Stimulated activated CD8-positive, alpha-beta memory T cell treated with anti-CD3 and anti-CD28 coated beads, Interleukin-15, amount 100 ng/mL, for 24 hours (primary cell): Measurements from ENCODE around the gene ARHGEF28.

Experiments used
- DNase-seq: peaks from one replicate; pipeline ENCODE4 v3.0.0-alpha.2; 2020; ENCODE audit warnings: low read depth

Gene ARHGEF28

DNA sequence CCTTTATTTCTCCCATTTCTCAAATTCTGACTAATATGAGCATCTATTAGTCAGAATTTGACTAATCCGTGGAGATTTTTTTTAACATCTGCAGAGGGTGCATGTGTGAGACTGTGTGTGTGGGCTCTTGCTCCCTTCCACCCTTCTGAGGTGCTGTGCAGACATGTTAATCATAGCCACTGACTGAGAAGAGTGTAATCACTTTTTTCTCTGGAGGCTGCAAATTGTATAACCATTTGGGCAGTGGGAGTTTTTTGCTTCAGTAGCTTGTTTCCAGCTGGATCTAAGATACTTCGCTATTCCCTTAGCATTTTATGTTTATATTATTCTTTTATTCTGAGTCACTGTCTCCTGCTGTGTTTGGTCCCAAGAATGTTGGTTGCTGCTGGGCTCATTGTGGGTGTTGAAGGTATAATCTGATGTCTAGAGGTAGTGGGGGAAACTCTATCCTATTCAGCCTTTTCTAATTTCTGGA is 66.2 kb downstream of the ARHGEF28 start:
- no peak for DNase-seq

DNA sequence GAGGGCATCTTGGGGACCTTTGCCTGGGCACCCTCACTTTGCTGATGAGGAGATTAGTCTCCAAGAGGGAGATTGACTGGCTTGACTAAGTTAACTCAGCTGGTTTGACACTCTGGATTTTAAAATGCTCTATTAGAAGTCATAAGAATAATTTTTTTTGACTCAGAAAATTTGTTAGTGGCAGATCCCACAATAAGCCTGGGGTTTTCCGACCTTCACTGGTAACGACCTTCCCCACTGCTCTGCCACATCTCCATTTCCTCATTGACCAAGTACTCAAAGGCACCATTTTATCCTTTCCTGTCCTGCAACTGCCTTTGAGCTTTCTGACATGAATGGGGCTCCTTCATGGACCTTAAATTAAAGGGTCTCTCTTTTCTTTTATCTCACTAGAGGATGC is 67.0 kb downstream of the ARHGEF28 start:
- no peak for DNase-seq

DNA sequence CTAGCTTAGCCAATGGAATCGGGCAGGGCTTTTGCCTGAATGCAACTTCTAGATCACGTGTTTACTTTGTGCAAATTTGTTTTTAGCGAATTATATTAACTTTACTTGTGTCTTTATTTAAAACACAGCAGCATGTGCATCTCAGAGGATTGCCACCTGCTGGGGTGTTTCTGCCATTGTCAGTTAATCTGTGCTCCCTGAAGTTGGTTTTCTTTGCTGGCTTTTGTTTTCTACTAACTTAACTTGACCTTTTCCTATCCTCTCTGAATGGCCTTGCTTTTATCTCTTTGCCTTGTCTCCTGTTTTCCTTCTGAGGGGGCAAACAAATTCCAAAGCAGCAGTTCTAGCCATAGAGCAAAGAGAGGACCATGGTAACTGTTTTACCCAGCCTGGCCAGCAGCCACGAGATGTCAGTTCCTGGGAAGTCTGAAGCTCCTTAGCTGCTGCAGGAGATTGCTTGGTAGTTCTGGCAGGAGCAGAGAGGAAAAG is 67.6 kb downstream of the ARHGEF28 start:
- DNase-seq: no peak

DNA sequence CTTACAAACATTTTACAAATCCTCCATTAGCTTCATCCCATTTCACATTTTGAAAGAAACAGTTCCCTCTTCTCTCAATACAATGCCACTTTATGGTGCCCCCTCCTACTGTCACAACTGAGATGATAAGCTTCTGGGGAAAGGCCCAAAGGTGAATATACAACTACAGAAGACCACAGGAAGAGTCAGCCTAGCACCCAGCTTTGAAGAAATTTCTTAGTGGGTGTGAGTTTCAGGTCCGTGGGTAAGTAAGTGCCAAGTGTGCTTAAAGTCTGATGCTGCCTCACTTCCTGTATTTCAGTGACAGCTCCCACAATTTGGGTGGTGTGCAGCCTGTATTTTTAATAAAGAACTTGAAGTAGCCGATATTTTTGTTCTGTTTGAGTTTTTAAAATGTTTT is 68.1 kb downstream of the ARHGEF28 start:
- no peak for DNase-seq

- no peak for DNase-seq
These were observed 72.0 kb downstream of the ARHGEF28 start for GRCh38 chr5:73698011-73698410.

DNA sequence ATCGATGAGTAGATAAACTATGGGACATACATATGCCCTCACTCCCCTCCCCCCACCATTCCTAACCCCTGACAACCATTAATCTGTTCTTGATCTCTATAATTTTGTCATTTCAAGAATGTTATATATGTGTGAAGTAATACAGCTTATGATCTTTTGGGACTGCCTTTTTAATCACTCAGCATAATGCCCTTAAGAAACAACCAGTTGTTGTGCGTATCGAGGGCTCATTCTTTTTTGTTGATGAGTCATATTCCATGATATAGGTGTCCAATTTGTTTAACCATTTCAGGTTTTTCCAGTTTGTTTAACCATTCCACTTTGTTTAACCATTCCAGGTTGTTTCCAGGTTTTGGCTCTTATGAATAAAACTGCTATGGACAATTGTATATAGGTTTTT is 75.6 kb downstream of the ARHGEF28 start:
- no peak for DNase-seq

DNA sequence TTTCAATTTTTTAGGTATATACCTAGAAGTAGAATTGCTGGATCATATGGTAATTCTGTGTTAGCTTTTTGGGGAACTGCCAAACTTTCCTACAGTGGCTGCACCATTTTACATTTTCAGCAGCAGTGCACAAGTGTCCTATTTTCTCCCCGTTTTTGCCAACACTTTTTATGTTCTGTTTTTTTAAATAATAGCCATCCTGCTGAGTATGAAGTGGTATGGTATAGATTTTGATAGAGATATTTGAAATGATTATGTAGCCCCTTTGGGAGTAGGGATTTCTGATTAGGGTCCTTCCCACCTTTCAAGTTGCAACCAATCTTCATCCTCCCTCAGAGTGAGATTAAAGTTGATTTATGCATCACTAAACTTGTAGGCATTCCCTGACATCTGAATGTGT is 76.5 kb downstream of the ARHGEF28 start:
- no peak for DNase-seq

DNA sequence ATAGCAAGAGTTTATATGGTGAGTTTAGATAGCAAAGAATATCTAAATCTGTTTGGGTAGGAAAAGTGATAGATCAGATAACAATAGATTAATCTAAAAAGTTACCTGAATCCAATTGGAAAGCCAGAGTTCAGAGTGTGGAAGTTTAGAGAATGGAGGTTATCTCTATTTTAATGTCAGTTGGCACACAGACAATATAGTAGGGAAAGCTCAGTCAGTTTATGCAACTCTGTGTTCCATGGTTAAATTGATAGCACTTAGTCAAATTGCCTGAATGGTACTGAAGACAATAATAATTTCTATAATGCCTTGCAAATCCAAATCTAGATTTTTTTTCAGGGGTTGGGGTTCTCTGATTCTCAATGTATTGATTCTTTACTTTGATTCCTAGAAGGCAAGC is 77.0 kb downstream of the ARHGEF28 start:
- no peak for DNase-seq

DNA sequence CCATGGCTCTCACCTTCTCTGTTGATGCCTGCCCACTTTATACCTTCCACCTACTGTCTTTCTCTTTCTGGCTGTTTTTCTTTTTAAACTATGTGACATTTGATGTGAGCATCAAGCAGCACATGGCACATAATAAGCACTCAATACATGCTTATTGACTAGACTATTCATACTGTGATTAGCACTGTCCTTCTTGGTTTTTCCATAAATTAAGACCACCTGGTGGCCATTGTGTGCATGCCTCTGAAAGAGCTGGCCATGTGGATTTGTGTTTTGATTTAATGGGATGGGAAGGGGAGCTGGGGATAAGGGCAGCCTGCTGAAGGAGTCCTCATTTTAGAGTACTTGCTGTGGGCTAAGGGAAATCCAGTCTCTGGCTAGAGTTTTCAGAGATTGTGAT is 79.4 kb downstream of the ARHGEF28 start:
- no peak for DNase-seq

DNA sequence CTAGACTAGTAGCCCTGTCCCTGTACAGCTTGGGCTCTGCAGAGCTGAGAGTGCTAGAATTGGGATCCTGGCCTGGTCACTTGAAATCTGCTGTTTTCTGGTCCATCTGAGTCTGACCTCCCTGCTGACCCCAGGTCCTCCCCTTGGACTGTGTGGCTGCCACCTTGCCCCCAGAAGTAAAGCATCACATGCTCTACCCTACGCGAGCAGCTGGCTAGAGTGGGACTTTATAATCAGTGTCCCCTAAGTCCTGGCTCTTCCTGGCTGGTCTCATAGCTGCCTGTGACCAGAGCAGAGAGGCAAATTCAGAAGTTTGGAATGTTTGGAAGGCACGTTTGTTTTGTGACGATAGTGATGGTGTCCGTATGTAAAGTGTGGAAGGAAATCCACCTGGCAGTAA is 81.0 kb downstream of the ARHGEF28 start:
- no peak for DNase-seq

- DNase-seq: no peak
These were observed 83.6 kb downstream of the ARHGEF28 start for GRCh38 chr5:73709536-73710129.

DNA sequence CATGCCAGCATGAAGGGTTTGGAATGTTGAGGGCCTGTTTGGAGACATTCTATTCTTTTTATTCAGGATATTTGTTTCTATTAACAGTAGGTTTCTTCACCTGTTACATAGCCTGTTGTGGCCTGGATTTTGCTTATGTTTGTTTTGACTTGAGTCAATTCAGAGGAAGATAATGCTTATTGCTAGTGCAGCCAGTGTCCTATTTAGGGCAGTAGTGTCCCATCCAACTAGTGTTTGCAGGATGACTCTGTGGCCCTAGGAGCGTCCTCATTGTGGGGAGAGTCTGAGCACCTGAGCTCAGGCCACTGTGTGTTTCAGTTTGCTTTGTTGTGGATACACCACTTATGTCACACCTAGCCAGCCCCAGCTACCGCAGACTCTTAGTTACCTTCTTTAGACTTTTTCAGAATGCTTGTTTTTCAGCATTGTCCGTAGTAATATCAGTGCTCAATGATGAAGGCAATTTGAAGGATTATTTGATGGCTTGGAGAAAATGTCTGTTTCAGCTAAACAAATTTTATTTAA is 90.3 kb downstream of the ARHGEF28 start:
- no peak for DNase-seq

DNA sequence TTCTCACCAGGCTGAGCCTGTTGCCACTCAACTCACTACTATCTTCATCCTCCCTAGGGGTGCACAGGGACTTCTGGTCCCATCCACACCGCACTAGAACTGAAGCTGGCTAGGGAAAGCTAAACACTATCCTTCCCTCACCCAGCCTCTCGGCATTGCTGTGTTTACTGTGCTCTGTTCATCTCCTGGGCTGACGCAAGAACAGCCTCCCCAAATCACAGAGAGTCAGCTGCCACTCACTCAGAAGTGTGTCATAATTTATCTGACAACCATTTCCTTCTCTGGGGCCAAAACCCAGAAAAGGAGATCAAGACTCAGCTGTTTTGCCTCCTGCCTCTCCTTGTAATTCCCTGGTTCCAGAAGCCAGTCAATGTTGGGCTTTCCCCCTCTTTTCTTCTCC is 92.8 kb downstream of the ARHGEF28 start:
- no peak for DNase-seq

DNA sequence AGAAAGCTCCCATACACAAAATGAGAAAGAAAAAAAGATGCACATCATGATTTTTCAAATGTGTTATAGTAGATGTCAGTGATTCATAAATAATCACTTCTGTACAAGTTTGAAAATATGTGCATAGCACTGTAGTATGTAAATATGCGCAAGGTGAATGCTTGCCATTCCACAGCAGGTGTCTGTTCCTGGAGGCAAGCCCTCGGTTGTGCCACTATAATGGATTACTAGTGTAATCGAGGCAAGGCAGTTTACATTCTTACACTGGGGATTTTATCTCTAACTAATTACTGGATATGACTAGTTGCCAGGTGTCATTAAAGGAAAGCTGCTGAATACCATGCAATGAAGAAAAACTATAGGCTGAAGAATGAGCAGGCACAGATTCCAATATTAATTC is 93.6 kb downstream of the ARHGEF28 start:
- no peak for DNase-seq

- no peak for DNase-seq
These were observed 96.2 kb downstream of the ARHGEF28 start for GRCh38 chr5:73722231-73722630.

DNA sequence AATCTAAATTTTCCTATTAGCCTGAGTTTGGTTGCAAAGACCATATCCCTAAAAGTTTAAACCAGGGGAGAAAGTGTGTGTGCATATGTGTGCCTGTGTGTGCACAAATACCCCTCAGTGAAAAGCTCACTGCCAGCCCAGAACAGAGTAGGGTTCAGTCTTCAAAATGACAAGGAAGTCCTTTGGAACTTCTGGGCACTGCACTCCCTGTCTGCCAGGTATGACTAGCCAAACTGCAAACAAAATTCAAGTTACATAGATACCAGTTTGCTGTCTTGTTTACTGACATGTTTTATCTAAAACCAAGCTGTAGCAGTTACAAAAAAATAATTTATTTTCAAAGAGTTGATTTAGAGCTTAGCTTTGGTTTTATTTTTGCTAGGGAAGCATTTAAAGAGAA is 100.1 kb downstream of the ARHGEF28 start:
- DNase-seq: no peak

DNA sequence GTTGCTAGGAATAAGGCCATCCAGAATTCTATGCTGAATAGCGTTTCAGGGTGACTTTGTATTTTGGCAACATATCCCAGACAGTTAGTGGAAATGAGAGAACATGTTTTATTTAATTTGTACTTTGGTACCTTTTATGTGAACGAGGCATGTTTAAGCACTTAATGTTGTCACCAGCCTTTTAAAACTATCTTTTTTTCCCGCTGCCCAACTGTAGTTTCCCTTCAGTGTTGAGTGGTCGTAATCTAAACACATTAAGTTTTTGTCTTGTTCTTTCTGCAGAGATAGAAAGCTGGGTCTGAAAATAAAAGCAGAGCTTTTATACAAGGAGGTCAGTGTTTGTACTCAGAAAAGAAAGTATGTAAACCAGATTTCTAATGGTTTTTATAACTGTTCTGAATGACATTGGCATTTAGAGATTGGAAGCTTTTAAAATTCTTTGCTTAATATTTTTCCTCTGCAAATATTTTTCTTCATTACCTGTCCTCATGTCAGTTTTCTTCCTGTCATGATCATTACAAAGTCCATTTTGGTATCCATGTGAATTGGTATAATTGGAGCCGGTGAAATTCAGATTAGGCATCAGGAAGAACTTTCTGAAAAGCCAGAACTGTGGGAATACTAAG is 100.7 kb downstream of the ARHGEF28 start:
- DNase-seq: no peak

DNA sequence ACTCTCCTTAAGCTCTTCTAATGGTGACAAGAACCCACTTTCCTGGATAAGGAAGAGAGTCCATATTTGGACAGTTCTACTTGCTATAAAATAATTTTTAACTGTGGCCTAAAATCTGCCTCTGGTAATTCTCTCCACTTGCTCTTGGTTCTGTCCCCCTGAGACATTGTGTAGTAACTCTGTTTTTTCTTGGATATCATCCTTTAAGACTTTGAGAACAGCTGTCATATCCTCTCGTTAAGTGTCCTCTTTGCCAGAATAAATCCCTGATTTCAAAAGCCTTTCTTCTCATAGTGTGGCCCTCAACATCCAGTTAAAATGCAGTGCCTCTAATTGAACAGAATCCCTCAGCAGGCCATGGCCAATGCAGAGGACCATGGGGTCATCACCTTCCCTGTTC is 101.5 kb downstream of the ARHGEF28 start:
- DNase-seq: no peak

DNA sequence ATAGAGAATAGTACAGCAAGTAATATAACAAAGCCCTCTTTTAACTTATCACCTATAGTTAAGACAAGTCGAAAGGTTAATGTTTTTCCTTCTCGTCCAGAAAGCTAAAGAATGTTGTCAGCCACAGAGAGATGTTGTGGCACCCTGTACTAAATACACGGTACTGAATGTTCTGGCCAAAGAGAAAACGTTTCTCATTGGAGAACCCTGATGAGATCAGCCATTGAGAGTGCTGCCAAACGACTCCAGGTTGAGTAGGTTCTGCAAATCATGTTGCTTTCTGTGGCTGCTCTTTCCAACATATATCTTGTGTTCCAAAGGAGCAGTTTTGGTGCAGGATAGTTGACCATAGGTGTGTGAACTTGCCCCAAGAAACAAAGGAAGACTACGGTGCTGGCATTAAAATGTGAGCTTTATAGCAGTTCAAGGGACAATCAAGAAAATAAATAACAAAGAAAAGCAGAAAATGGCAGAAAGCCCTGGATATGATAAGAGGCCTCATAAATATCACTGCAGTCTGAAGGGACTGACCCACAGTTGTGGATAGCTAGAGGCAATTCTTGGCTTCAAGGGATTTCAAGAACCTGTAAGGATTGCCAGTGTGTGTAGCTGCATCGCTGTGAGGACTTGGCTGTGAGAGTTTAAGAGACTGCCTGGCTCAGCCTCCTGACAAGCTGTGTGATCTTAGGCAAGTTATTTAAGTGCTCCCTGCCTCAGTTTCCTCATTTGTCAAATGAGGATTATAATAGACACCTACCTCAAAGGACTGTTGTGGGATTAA is 102.7 kb downstream of the ARHGEF28 start:
- no peak for DNase-seq

GRCh38 chr5:73729329-73729728 is 103.3 kb downstream of the ARHGEF28 start:
- DNase-seq: no peak

DNA sequence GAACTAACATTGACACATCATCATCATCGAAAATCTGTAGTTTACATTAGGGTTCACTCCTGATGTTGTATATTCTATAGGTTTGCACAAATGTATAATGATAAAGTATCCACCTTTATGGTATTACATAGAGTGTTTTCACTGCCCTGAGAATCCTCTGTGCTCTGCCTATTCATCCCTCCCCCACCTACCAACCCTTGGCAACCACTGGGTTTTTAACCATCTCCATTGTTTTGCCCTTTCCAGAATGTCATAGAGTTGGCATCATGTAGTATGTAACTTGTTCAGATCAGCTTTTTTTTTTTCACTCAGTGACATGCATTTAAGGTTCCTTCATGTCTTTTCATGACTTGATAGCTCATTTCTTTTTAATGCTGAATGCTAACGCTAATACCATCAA is 106.0 kb downstream of the ARHGEF28 start:
- no peak for DNase-seq

DNA sequence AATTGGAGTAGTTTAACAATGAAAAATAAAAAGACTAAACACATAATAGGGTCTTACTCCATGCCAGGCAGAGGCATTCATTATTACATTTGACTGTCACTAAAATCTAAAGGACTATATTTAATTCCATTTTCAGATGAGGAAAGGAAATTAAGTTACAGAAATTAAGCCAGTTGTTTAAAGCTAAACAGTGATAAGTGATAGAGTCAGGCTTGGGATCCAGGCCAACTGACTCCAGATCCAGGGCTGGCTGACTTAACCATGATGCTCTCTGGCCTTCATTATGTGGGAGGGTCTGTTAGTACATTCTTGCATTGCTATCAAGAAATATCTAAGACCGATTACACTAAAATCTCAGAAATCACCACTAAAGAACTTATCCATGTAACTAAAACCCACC is 107.2 kb downstream of the ARHGEF28 start:
- no peak for DNase-seq
